ENCODE results near the gene ADAMTS17. TPM values are rescaled to one million over a fixed set of nuclear protein-coding genes. Genes with fewer than 3 reads are reported as not detected.
"Not testable (repeated sequence)": the region's sequence is repeated elsewhere in the genome, so short reads cannot be mapped to it uniquely, and the experiment has no call there.

The ADAMTS17 gene
- total RNA-seq, 1 donor from 2014 or later = 6.2 TPM

DNA sequence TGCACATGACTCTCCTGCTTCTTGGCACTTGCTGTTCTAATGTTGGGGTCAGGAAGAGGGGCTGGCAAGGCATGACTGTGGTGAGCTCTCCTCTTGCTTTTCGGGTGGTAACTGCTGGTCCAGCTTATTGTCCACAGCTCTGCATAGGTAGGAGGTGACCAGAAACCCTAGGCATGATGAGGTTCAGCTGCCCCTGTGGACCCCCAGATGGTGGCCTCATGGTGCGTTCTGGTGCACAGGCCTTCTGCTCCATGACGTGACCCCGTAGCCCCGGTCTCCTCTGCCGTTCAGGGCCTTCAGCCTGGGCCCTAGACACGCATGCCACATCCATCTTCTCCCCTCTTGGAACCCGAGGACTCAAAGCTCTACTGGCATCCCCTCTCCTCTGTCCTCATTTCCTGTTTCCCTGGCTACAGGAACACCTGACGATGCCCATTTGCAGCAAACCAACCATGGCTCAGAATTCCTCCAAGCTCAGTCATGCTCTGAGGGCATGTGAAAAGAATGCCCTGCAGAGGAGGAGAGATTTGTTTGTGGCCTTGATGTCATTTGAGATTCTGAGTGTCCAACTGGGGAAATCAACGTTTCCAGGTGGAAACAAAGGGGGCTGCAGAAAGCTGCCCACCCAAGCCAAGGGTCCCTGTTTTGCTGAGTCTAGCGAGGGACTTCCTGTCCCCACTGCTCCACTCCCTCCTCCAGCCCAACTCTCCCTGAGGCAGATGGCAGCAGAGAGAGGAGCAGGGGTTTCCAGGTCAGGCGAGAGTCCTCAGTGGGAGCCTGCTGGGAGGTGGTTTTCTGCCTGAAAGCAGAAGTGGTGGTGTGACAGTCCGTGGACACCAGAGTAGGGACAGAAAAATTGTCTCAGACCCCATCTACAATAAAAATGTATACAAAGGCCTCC lies 409.8 kb downstream of the ADAMTS17 start:
- intact Hi-C loops (cut with DNase I) = no loop called here
- Histone ChIP-seq H3K36me3 (no peaks in the 10 kb centered on the region), H3K4me3 (no peak overlapping the region), H3K27me3 (no peaks in the 10 kb centered on the region), H3K27ac (no peak overlapping the region), H3K9me3 (no peaks in the 10 kb centered on the region), H3K4me1 (peaks cover 4% of the 10 kb centered on the region)
- DNase-seq (no peak), ATAC-seq (no peak)
- TF ChIP-seq CTCF (IDR thresholded peaks at IDR 0.05) = no peak

DNA sequence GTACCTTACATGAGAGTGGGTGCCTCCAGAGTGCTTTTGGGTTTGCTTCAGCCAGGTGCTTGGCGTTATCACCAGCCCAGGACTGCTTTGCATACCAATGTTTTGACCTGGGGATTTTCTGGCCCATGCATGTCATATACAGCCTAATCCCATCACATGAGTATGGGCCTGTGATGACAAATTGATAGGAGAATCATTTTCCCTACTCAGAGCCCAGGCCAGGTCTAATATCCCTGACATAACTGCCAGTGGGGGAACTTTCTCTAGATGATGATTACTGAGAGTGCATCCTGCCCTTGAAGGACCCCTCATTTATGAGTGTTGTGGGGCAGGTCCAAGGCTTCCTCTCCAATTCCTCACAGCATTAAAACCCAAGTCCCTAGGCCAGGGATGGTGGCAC lies 411.1 kb downstream of the ADAMTS17 start:
- DNase-seq = no peak
- TF ChIP-seq CTCF (IDR thresholded peaks at IDR 0.05) = no peak
- Histone ChIP-seq H3K4me3 (no peak overlapping the region), H3K4me1 (peaks cover 7% of the 10 kb centered on the region), H3K27ac (no peak overlapping the region), H3K36me3 (no peaks in the 10 kb centered on the region), H3K27me3 (no peaks in the 10 kb centered on the region), H3K9me3 (no peaks in the 10 kb centered on the region)
- intact Hi-C loops (cut with DNase I) = no loop called here
- no peak for ATAC-seq

DNA sequence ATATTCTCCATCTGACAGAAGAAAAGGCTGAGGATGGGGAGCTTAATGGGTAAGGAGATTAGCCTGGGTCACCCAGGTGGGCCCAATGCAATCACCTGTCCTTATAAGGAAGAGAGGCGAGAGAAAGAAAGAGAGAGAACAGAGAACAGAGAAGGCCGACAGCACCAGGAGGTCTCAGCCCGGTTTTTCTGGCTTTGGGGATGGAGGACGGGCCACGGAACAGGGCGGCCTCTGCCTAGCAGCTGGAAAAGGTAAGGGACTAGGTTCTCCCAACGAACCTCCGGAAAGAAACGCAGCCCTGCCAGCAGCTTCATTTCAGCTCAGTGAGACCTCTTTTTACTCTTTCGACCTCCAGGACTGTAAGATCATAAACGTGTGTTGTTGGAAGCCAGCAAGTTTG lies 412.5 kb downstream of the ADAMTS17 start:
- ATAC-seq (no peak), DNase-seq (no peak)
- Histone ChIP-seq H3K27ac (no peak overlapping the region), H3K9me3 (no peaks in the 10 kb centered on the region), H3K4me3 (no peak overlapping the region), H3K27me3 (no peaks in the 10 kb centered on the region), H3K36me3 (no peaks in the 10 kb centered on the region), H3K4me1 (peaks cover 7% of the 10 kb centered on the region)
- no peak for TF ChIP-seq CTCF (IDR thresholded peaks at IDR 0.05)
- intact Hi-C loops (cut with DNase I) = no loop called here

GRCh38 chr15:99928429-99928981 lies 413.3 kb downstream of the ADAMTS17 start:
- intact Hi-C loops (cut with DNase I) = no loop called here
- peaks cover 7% of the 10 kb centered on the region for H3K4me1 ChIP-seq
- H3K27me3 ChIP-seq = no peaks in the 10 kb centered on the region
- ATAC-seq (peak; percentile 97), DNase-seq (peak; percentile 91)
- H3K27ac ChIP-seq = peak overlapping the region; percentile 70
- TF ChIP-seq CTCF (IDR thresholded peaks at IDR 0.05) = peak; percentile 66
- peak overlapping the region; percentile 50 for H3K4me3 ChIP-seq
- no peaks in the 10 kb centered on the region for H3K9me3 ChIP-seq
- H3K36me3 ChIP-seq = no peaks in the 10 kb centered on the region

- H3K36me3 ChIP-seq; ATAC-seq; H3K27ac ChIP-seq; H3K4me1 ChIP-seq; H3K4me3 ChIP-seq; H3K9me3 ChIP-seq; DNase-seq; intact Hi-C loops (cut with DNase I); H3K27me3 ChIP-seq: not testable (repeated sequence)
Measured at GRCh38 chr15:99926532-99926931, 415.2 kb downstream of the ADAMTS17 start.
